ENCODE measurements around the gene DNMT3L.

DNA sequence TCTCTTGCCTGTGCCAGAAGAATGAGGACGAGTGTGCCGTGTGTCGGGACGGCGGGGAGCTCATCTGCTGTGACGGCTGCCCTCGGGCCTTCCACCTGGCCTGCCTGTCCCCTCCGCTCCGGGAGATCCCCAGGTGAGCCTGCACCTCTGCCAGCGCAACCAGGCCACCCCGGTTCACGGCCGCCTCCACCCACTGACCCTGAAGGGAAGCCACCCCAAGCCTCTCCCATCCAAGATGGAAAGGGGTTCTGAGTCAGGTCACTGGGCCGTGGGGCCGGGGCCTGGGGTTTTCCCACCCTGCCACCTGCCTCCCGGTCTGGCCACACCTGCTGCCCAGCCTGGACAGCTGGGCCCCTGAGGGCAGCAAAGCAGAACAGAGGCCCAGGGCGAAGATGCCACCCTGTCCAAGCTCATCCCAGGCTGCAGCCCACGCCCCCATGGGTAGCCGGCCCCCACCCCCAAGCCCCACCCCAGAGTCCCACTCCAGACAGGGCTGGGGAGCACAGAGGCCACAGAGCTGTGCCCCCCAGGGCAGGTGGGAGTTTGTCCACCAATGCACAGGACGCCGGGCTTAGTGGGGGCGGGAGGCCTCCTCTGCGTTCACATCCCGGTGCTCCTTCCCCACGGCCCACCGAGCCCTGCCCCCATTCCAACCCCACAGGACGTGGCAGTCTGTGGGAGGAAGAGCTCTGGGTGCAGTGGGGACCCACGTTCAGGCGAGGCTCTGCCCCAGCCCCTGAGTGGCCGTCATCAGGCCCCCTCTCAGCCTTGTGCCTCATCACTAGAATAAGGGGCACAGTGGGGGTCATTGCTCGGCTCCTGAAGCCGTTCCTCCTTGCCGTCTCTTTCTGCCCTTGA lies 29.6 kb upstream of the DNMT3L start:
- TF ChIP-seq, protein P1, sequence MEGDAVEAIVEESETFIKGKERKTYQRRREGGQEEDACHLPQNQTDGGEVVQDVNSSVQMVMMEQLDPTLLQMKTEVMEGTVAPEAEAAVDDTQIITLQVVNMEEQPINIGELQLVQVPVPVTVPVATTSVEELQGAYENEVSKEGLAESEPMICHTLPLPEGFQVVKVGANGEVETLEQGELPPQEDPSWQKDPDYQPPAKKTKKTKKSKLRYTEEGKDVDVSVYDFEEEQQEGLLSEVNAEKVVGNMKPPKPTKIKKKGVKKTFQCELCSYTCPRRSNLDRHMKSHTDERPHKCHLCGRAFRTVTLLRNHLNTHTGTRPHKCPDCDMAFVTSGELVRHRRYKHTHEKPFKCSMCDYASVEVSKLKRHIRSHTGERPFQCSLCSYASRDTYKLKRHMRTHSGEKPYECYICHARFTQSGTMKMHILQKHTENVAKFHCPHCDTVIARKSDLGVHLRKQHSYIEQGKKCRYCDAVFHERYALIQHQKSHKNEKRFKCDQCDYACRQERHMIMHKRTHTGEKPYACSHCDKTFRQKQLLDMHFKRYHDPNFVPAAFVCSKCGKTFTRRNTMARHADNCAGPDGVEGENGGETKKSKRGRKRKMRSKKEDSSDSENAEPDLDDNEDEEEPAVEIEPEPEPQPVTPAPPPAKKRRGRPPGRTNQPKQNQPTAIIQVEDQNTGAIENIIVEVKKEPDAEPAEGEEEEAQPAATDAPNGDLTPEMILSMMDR (optimal IDR thresholded peaks at IDR 0.05 in 1 of 3, IDR thresholded peaks at IDR 0.05 in 1 of 3, conservative IDR thresholded peaks at IDR 0.05 in 1 of 3; ENCODE audit: extremely low read depth in 1 of 3, insufficient read depth in 2 of 3, low read length in 3 of 3) = no peak
- no peak for TF ChIP-seq EZH2 (IDR thresholded peaks at IDR 0.05; ENCODE audit: low read length)
